GM18508 (cell line): ENCODE measurements around the gene YBEY.

ENCODE experiments used
- ATAC-seq: cut with Tn5 transposase; IDR thresholded peaks from one replicate; pipeline ENCODE4 v1.9.1; 2021; ENCODE audit warnings: moderate number of reproducible peaks; ENCODE audit not compliant: insufficient read depth, unreplicated experiment

The YBEY gene

GRCh38 chr21:46264046-46264689, 22.0 kb upstream of the YBEY start:
- no peak for ATAC-seq

- ATAC-seq = no peak
These were observed 21.4 kb upstream of the YBEY start for GRCh38 chr21:46264690-46265144.

DNA sequence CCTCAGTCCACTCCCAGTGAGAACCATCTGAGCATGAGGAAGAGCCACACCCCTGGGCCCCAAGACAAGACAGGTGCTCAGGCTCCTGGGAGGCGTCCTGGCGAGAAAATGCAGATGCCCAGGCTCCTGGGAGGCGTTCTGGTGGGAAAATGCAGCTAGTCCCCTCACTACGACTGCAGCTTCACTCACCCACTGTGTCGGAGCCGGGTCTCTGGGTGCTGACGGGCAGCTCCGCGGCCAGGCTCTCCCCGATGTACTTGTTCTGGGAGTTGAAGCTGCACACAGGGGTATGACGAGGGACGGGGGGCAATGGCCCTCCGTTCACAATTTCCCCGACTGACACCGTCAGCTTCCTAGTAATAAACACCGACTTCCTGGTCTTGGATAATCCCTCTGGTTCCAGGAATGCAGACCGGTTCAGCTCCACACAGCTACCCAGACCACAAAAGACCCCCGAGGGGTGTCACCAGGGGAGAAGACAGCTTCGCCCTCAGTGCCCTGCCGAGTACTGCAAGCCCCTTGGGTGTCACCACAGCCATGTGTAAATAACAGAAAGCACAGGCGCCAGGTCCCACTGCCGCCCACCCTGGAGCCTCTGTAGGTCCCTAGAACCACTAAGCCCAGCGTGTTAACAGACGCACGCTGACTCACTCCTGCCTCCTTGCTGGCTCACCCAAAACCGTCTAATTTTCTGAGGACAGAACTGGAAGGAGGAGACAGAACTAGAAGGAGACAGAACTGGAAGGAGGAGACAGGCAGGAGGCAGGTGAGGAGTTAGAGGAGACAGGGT, 20.2 kb upstream of the YBEY start:
- ATAC-seq = no peak

DNA sequence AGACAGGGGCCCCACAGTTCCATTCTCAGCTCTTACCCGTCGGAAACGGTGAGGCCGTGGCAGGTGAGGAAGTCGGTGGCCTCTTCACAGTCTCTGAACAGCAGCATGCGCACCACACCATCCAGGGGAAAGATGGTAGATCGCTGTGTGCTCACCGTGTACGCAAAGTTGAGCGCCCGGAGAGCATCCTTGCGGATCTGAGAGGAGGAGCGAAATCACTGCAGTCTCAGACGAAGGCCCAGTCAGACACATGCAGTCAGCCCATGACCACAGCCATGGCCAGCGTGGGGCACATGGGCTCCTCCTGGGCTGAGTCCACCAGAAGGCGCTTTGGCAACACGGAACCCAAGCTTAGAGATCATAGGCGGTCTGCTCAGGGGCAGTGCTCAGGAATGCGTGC, 19.2 kb upstream of the YBEY start:
- ATAC-seq = no peak

DNA sequence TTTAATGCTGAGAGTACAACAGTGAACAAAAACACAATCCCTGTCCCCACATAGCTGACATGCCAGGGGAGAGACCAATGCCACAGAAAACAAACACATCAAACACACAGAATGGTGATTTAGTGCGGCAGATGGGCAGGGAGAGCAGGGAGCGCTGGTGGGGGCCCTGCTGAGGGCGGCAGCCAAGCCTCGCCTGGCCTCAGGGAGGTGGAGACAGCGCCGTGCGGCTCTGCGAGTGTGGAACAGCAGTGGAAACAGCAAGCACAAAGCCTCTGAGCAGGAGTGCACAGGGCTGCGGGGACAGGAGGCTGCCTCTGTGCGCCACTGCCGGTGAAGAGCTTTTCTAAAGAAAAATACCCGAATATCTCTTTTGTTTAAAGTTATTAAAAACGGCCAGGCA, 17.8 kb upstream of the YBEY start:
- ATAC-seq = no peak

GRCh38 chr21:46269466-46269865, 16.7 kb upstream of the YBEY start:
- ATAC-seq = no peak

DNA sequence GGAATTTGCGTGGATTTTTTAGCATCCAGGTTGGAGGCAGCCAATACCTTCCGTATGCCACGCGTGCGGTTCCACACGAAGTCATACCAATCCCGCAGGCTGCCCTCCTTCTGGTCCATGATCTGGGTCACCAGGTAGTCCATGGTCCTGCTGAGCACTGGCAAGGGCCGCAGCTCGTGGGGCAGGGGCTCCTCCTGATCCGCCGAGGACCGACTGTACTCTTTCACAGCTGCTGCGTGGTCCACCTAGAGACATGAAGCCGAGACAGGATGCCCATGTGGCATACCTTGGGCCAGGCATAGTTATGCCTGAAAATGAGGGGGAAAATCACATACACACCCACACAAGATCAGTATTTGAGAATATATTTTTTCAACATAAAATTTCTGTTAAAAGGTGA, 12.8 kb upstream of the YBEY start:
- no peak for ATAC-seq

GRCh38 chr21:46274797-46275390, 11.2 kb upstream of the YBEY start:
- no peak for ATAC-seq

DNA sequence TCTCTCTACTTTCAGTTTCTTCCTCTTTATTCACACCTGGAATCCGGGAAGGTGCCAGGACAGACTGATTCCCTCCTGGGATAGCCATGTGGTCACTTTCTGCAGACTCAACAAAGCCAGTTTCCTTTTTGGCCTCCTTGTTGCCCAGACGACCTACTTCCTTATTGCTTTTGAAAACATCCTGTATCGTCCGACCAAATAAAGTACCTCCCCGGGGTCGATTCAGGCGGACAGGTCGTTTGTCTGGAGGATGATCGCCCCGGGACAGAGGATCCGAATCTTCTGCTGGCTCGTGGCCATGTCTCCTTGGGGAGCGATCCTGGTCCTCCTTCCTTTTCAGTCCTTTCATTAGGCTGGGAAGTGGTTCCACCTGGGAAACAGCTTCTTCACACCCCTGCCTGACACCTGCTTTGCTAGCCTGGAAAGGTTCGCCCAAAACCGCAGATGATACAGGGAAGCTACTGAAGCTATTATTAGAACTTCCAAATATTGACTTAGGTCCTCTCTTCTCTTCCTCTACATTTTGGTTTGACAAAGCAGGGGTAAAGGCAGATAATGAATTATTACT, 2.0 kb upstream of the YBEY start:
- no peak for ATAC-seq

GRCh38 chr21:46284733-46285132, 1.4 kb upstream of the YBEY start:
- ATAC-seq = no peak

- ATAC-seq = no peak
These were observed 908 bp upstream of the YBEY start, which contains the start of gene MCM3AP for GRCh38 chr21:46285206-46285661. Gene MCM3AP (minus strand): TSS chr21:46285611. CDS start chr21:46285286, 325 bp downstream.

GRCh38 chr21:46286648-46287002, 483 bp downstream of the YBEY start:
- no peak for ATAC-seq

- ATAC-seq = no peak
These were observed 1.4 kb downstream of the YBEY start for GRCh38 chr21:46287541-46287940.

GRCh38 chr21:46289655-46290179, 3.6 kb downstream of the YBEY start:
- no peak for ATAC-seq

GRCh38 chr21:46291561-46291960, 5.4 kb downstream of the YBEY start:
- ATAC-seq = no peak

- ATAC-seq = no peak
These were observed 8.6 kb downstream of the YBEY start for GRCh38 chr21:46294647-46295176.

GRCh38 chr21:46295177-46295770, 9.1 kb downstream of the YBEY start:
- ATAC-seq = no peak

DNA sequence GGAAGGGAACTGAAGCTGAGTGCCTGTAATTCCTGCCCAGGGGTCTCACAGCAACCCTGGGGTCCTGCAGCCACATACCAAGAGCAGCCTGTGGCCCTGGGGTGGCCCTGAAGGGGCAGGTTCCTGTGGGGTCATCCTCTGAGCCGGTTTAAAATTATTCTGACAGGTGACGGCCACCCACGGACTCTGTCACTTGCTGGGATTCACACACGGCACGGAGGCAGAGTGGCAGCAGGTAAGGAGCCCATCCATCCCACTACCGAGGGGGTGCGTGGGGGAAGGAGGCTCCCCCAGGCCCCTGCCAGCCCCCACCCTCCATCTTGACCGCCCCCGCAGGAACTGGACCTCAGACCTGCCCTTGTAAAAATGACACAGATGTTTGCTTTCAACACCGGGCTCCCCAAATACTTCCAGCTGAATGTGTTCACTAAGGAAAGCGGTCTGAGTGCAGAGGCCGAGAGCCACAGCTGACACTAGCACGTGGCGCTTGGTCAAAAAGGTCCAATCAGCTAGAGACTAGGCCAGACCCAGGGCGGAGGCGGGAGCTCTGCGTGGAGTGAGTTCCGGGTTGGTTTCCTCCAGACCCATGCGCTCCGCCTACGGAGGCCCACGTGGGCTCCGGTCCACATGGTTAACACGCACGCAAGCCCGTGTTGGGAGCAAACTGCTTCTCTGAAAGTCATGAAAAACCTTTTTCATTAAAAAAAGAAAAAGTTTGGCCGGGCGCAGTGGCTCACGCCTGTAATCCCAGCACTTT, 10.0 kb downstream of the YBEY start:
- no peak for ATAC-seq
